ENCODE data around the gene PARP16.

GRCh38 chr15:65231306-65231705 is 55.4 kb downstream of the PARP16 start:
- TF ChIP-seq CTCF (IDR thresholded peaks at IDR 0.05) (no peak), POLR2A (IDR thresholded peaks at IDR 0.05; ENCODE audit: low read depth) (no peak)

Measured in esophagus muscularis mucosa (tissue), 3 donors.